Measurements from ENCODE around the gene HSPB1.

Gene HSPB1

DNA sequence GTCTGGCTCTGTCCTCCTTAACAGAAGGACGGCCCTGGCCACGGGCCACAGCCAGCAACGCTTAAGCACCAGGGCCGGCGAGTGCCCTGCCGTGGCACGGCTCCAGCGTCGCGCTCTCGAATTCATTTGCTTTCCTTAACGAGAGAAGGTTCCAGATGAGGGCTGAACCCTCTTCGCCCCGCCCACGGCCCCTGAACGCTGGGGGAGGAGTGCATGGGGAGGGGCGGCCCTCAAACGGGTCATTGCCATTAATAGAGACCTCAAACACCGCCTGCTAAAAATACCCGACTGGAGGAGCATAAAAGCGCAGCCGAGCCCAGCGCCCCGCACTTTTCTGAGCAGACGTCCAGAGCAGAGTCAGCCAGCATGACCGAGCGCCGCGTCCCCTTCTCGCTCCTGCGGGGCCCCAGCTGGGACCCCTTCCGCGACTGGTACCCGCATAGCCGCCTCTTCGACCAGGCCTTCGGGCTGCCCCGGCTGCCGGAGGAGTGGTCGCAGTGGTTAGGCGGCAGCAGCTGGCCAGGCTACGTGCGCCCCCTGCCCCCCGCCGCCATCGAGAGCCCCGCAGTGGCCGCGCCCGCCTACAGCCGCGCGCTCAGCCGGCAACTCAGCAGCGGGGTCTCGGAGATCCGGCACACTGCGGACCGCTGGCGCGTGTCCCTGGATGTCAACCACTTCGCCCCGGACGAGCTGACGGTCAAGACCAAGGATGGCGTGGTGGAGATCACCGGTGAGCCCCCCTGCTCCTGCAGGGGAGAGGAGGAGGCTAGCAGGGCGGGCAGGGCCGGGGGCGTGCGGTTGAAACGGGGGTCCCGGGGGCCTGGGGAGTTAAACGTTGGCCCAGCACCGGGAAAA lies at the start of gene HSPB1:
Gene HSPB1, plus strand, starts transcription at position 327 of the 855 bp plus-strand sequence. Its CDS starts 40 bp downstream, at position 367.
- no peaks in the 10 kb centered on the region for H3K9me3 ChIP-seq (ENCODE audit: insufficient read depth, low read depth, low read length)
- H3K27ac ChIP-seq (ENCODE audit: low read length): no peak within 1 kb of the TSS
- H3K27me3 ChIP-seq (ENCODE audit: insufficient read depth, low read length): peaks cover 16% of the 10 kb centered on the region
- peak within 1 kb of the TSS; percentile 69; the same call in 1 of the 2 replicates for H3K9ac ChIP-seq (ENCODE audit: low read depth, low read length)
- H3K36me3 ChIP-seq (ENCODE audit: insufficient read depth, low read depth, low read length): no peaks in the 10 kb centered on the region; the same call in 1 of the 2 replicates
- H3K4me1 ChIP-seq (ENCODE audit: insufficient read depth, low read length): peaks cover 3% of the 10 kb centered on the region; the same call in 1 of the 2 replicates
- H3K4me3 ChIP-seq (ENCODE audit: low read length): peak within 1 kb of the TSS; percentile 71

DNA sequence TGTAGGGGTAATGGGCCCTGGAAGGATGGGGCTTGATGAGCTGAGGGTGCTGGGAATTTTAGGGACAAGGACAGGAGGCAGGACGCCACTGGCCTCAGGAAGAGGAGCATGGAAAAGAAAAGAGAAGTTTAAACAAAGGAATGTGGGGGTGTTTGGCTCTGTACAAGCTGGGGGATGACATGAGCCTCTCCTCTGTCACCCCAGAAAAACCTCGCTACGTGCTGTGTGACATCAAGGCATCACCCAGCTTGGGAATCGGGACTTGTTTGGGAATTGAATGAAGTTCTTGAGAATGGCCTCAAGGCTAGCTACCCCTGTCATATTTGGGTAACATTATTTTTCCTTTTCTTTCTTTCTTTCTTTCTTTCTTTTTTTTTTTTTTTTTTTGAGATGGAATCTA lies 47.7 kb upstream of the HSPB1 start:
- Histone ChIP-seq H3K9ac (ENCODE audit: low read depth, low read length) (no peak overlapping the region), H3K4me1 (ENCODE audit: insufficient read depth, low read length) (peaks cover 6% of the 10 kb centered on the region; the same call in 1 of the 2 replicates), H3K9me3 (ENCODE audit: insufficient read depth, low read depth, low read length) (no peaks in the 10 kb centered on the region), H3K27ac (ENCODE audit: low read length) (no peak overlapping the region), H3K36me3 (ENCODE audit: insufficient read depth, low read depth, low read length) (no peaks in the 10 kb centered on the region), H3K27me3 (ENCODE audit: insufficient read depth, low read length) (no peaks in the 10 kb centered on the region), H3K4me3 (ENCODE audit: low read length) (no peak overlapping the region)

DNA sequence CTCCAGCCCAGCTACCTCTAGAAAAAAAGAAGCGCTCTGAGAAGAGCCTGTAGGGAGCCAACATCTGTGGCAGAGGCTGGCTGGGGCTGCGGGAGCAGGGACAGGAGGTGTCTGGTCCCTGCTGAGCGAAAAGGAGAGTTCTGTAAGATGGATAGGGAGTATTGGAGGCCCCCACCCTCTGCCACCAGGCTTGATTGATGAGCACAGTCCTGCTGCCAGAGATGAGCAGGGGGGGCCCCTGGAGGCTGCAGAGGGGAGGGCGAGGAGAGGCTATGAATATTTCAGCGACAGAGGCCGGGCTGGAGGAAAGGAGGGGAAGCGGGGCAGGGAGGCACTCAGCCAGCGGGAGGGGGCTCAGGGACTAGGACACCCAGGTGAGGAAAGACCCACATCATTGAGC lies 44.5 kb upstream of the HSPB1 start:
- no peaks in the 10 kb centered on the region for H3K36me3 ChIP-seq (ENCODE audit: insufficient read depth, low read depth, low read length)
- no peaks in the 10 kb centered on the region for H3K9me3 ChIP-seq (ENCODE audit: insufficient read depth, low read depth, low read length)
- H3K9ac ChIP-seq (ENCODE audit: low read depth, low read length): no peak overlapping the region
- H3K4me3 ChIP-seq (ENCODE audit: low read length): no peak overlapping the region
- H3K27ac ChIP-seq (ENCODE audit: low read length): no peak overlapping the region
- peaks cover 6% of the 10 kb centered on the region; the same call in 1 of the 2 replicates for H3K4me1 ChIP-seq (ENCODE audit: insufficient read depth, low read length)
- no peaks in the 10 kb centered on the region for H3K27me3 ChIP-seq (ENCODE audit: insufficient read depth, low read length)

DNA sequence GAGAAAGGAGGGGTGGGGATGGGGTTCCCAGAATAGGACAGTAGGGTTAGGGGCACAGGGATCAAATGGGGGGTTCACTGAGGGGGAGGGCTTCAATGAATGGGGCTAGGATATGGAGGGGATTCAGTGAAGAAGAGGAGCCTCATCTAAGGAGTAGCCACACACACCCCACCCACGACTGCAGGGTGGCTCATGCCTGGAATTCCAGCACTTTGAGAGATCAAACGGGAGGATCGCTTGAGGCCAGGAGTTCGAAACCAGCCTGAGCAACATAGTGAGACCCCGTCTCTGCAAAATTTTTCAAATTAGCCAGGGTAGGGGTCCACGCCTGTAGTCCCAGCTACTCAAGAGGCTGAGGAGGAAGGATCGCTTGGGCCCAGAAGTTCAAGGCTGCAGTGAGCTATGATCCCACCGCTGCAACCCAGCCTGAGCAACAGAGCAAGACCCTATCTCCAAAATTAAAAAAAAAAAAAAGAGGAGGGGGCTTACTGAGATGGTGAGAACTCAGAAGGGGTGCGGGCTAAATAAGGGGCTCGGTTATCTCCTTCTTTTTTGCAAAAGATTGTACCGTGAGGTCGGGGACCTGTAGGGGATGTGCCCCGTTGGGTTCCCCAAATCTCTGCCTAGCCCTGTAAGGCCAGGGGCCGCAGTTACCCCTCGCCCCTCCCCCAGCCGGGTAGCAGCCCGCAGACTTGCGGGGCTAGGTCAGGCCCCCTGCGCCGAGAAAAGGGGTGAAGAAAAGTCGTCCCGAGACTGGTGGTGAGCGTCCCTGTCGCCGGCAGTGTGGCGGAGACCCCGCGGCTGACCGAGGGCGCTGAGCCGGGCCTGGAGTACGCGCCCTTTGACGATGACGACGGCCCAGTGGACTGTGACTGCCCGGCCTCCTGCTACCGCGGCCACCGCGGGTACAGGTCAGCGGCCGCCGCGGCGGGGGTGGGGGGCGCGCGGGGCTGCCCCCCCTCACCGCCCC lies 43.1 kb upstream of the HSPB1 start:
- Histone ChIP-seq H3K9me3 (ENCODE audit: insufficient read depth, low read depth, low read length) (no peaks in the 10 kb centered on the region), H3K4me3 (ENCODE audit: low read length) (peak overlapping the region; percentile 75), H3K9ac (ENCODE audit: low read depth, low read length) (peak overlapping the region; percentile 73; the same call in 1 of the 2 replicates), H3K27ac (ENCODE audit: low read length) (no peak overlapping the region), H3K36me3 (ENCODE audit: insufficient read depth, low read depth, low read length) (no peaks in the 10 kb centered on the region), H3K4me1 (ENCODE audit: insufficient read depth, low read length) (peaks cover 6% of the 10 kb centered on the region; the same call in 1 of the 2 replicates), H3K27me3 (ENCODE audit: insufficient read depth, low read length) (no peaks in the 10 kb centered on the region)

DNA sequence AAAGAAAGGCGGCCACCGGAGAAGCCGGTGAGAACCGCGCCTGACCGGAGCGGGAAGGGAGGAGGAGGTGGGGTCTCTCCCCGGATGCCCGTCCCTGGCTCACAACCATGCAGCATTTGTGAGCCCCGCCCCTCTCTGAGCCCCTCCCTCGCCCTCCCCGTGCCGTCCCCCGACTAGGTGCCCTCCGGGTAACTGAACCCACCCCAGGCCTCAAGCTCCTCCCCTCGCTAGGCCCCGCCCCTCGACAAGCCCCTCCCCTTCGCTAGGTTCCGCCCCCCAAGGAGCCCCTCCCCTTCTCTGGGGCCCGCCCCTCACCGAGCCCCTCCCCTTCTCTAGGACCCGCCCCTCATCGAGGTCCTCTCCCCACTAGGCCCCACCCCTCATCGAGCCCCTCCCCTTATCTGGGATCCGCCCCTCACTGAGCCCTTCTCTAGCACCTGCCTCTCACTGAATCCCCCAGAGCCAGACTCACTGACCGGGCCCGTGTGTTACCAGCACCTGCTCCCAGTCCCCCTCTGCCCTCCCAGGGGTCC lies 42.2 kb upstream of the HSPB1 start:
- no peaks in the 10 kb centered on the region for H3K36me3 ChIP-seq (ENCODE audit: insufficient read depth, low read depth, low read length)
- no peaks in the 10 kb centered on the region for H3K27me3 ChIP-seq (ENCODE audit: insufficient read depth, low read length)
- no peak overlapping the region for H3K27ac ChIP-seq (ENCODE audit: low read length)
- peak overlapping the region; percentile 75; the same call in 1 of the 2 replicates for H3K4me3 ChIP-seq (ENCODE audit: low read length)
- peak overlapping the region; percentile 73; the same call in 1 of the 2 replicates for H3K9ac ChIP-seq (ENCODE audit: low read depth, low read length)
- peaks cover 6% of the 10 kb centered on the region; the same call in 1 of the 2 replicates for H3K4me1 ChIP-seq (ENCODE audit: insufficient read depth, low read length)
- H3K9me3 ChIP-seq (ENCODE audit: insufficient read depth, low read depth, low read length): no peaks in the 10 kb centered on the region

DNA sequence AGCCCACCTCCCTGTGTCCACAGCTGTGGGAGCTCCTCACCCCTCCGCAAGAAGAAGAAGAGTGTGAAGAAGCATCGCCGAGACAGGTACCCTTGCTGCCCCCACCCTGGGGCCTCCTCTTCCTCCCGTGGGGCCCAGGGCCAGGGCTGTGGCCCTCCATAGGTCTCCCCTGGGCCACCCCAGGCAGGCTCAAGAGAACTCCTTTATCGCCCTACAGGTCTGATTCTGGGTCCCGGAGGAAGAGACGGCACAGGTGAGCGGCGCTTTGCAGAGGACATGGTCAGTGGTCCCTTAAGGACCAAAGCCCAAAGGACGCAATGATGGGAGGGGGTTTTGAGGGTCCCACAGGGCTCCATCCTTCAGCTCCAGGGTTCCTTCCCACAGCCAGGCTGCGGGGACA lies 41.1 kb upstream of the HSPB1 start:
- H3K9me3 ChIP-seq (ENCODE audit: insufficient read depth, low read depth, low read length): no peaks in the 10 kb centered on the region
- H3K4me1 ChIP-seq (ENCODE audit: insufficient read depth, low read length): peaks cover 6% of the 10 kb centered on the region; the same call in 1 of the 2 replicates
- no peak overlapping the region for H3K27ac ChIP-seq (ENCODE audit: low read length)
- H3K9ac ChIP-seq (ENCODE audit: low read depth, low read length): no peak overlapping the region
- no peak overlapping the region for H3K4me3 ChIP-seq (ENCODE audit: low read length)
- no peaks in the 10 kb centered on the region for H3K36me3 ChIP-seq (ENCODE audit: insufficient read depth, low read depth, low read length)
- H3K27me3 ChIP-seq (ENCODE audit: insufficient read depth, low read length): no peaks in the 10 kb centered on the region

DNA sequence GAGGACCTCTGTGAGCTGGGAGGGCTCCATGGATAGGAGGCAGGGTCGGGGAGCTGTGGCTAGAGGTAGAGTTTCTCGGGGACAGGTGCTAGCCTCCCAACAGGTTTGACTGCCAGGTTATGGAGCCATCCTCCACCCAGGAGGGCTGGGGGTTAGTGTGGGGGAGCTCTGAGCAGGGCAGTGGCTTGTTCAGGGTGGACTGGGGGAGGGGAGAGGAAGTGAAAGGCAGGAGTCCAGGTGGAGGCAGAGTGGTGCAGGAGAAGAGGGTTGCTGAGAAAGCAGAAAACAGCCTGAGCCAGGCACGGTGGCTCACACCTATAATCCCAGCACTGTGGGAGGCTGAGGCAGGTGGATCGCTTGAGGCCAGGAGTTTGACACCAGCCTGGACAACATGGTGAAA lies 40.5 kb upstream of the HSPB1 start:
- no peaks in the 10 kb centered on the region for H3K36me3 ChIP-seq (ENCODE audit: insufficient read depth, low read depth, low read length)
- H3K4me3 ChIP-seq (ENCODE audit: low read length): no peak overlapping the region
- peaks cover 5% of the 10 kb centered on the region for H3K27me3 ChIP-seq (ENCODE audit: insufficient read depth, low read length)
- H3K9ac ChIP-seq (ENCODE audit: low read depth, low read length): no peak overlapping the region
- no peaks in the 10 kb centered on the region for H3K9me3 ChIP-seq (ENCODE audit: insufficient read depth, low read depth, low read length)
- H3K27ac ChIP-seq (ENCODE audit: low read length): no peak overlapping the region
- peaks cover 6% of the 10 kb centered on the region; the same call in 1 of the 2 replicates for H3K4me1 ChIP-seq (ENCODE audit: insufficient read depth, low read length)

DNA sequence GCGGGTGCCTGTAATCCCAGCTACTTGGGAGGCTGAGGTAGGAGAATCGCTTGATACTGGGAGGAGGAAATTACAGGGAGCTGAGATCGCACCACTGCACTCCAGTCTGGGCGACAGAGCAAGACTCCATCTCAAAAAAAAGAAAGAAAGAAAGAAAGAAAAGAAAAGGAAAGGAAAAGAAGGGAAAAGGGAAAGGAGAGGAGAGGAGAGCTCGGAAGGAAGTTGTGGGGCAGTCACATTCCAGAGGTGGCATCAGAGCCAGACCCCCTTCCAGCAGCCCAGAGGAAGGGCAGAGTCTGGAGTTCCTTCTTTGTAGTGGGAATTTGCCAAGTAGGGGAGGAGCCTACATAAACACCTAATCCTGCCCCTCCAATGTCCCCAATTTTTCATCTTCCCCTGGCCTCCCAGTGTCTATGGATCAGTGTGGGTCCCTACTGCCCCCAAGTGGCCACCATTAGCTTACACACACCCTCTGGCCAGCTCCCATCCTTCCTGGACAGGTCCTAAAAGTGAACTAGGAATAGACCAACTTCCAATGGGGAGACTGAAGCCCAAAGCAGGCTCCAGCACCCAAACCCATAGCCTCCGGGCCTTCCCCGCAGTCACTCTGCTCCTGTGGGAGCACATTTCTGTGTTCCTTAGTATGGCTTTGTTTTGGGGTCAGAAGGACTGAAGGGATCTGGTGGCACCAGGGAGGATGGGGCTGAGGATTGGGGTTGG lies 39.6 kb upstream of the HSPB1 start:
- Histone ChIP-seq H3K27ac (ENCODE audit: low read length) (no peak overlapping the region), H3K4me3 (ENCODE audit: low read length) (no peak overlapping the region), H3K4me1 (ENCODE audit: insufficient read depth, low read length) (peaks cover 6% of the 10 kb centered on the region; the same call in 1 of the 2 replicates), H3K27me3 (ENCODE audit: insufficient read depth, low read length) (peaks cover 11% of the 10 kb centered on the region), H3K36me3 (ENCODE audit: insufficient read depth, low read depth, low read length) (no peaks in the 10 kb centered on the region), H3K9ac (ENCODE audit: low read depth, low read length) (no peak overlapping the region), H3K9me3 (ENCODE audit: insufficient read depth, low read depth, low read length) (no peaks in the 10 kb centered on the region)

DNA sequence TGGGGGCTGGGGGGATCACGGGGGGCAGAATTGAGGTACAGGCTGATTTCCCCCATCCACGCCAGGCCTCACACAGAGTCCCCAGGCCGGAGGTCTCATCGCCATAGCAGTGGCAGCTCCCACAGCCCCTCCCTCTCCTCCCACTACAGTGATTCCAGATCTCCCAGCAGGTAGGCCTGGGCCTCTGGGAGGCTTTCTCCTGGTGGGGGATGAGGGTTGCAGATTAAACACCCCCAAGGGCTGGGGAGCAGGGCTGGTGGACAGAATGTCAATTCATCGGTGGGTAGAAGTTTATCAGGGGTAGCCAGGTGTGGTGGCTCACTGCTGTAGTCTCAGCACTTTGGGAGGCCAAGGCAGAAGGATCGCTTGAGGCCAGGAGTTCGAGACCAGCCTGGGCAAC lies 37.2 kb upstream of the HSPB1 start:
- H3K36me3 ChIP-seq (ENCODE audit: insufficient read depth, low read depth, low read length): no peaks in the 10 kb centered on the region
- no peak overlapping the region for H3K9ac ChIP-seq (ENCODE audit: low read depth, low read length)
- no peaks in the 10 kb centered on the region for H3K9me3 ChIP-seq (ENCODE audit: insufficient read depth, low read depth, low read length)
- no peak overlapping the region for H3K4me3 ChIP-seq (ENCODE audit: low read length)
- peaks cover 16% of the 10 kb centered on the region; the same call in 1 of the 2 replicates for H3K4me1 ChIP-seq (ENCODE audit: insufficient read depth, low read length)
- peaks cover 28% of the 10 kb centered on the region for H3K27me3 ChIP-seq (ENCODE audit: insufficient read depth, low read length)
- no peak overlapping the region for H3K27ac ChIP-seq (ENCODE audit: low read length)

DNA sequence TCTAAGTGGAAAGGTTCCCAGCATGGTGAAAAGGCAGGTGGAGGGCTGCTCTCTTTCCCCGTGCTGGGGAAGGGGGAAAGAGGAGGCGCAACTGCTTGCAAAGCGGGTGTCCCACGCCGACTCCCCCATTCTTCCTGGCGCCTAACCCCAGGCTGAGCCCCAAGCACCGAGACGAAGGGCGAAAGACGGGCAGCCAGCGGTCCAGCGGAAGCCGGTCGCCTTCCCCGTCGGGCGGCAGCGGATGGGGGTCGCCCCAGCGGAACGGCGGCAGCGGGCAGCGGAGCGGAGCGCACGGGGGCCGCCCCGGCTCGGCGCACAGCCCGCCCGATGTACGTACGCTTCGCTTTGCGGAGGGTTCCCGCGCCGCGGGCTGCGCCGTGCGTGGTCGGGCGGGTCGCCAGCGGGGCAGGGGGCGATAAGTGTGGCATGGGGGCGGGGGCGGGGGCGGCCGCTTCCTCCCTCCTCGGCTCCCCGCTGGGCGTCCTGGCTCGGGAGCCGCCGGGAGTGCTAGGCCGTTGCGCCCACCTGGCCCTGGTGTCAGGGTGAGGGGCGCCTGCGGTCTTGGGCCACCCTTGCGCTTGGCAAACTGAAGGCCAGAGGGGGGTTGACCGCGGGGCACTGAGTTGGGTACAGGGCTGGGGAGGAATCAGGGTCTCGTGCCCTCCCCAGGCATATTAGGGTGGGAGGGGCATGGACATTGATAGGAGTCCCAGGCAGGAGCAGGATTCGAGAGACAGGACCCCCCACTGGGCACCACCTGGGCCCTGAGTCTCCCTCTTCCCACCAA lies 35.2 kb upstream of the HSPB1 start:
- H3K9me3 ChIP-seq (ENCODE audit: insufficient read depth, low read depth, low read length): no peaks in the 10 kb centered on the region
- peak overlapping the region; percentile 65; the same call in 1 of the 2 replicates for H3K9ac ChIP-seq (ENCODE audit: low read depth, low read length)
- no peaks in the 10 kb centered on the region for H3K36me3 ChIP-seq (ENCODE audit: insufficient read depth, low read depth, low read length)
- peaks cover 10% of the 10 kb centered on the region; the same call in 1 of the 2 replicates for H3K4me1 ChIP-seq (ENCODE audit: insufficient read depth, low read length)
- H3K4me3 ChIP-seq (ENCODE audit: low read length): peak overlapping the region; percentile 63
- no peak overlapping the region for H3K27ac ChIP-seq (ENCODE audit: low read length)
- peaks cover 28% of the 10 kb centered on the region for H3K27me3 ChIP-seq (ENCODE audit: insufficient read depth, low read length)

Data from iPS-20b (cell line).